ENCODE measurements around the gene ADCY9. TPM values are rescaled to one million over a fixed set of nuclear protein-coding genes. Genes with fewer than 3 reads are reported as not detected.

ADCY9 gene
- total RNA-seq, 1 experiment from 2014 or later, result 10.5 TPM

- H3K36me3 ChIP-seq (ENCODE audit: low read depth), result no peaks in the 10 kb centered on the region
- H3K79me2 ChIP-seq (ENCODE audit: low read depth), result no peaks in the 10 kb centered on the region
- no peaks in the 10 kb centered on the region for H3K9me2 ChIP-seq (ENCODE audit: insufficient read depth)
- TF ChIP-seq EZH2 (IDR thresholded peaks at IDR 0.05; ENCODE audit: low read depth), result no peak
- no peak for TF ChIP-seq CTCF (conservative IDR thresholded peaks at IDR 0.05)
- DNase-seq, result no peak
- no peak overlapping the region for H3K4me2 ChIP-seq
- no peaks in the 10 kb centered on the region for H3F3A ChIP-seq (ENCODE audit: insufficient read depth, low read depth)
- ChIA-PET CTCF (no interaction called here), POLR2A (ENCODE audit: unreplicated experiment) (no interaction called here)
- H2AFZ ChIP-seq, result no peak overlapping the region
- H3K4me3 ChIP-seq, result no peak overlapping the region
- H3K9me3 ChIP-seq (ENCODE audit: insufficient read depth, low read depth), result no peaks in the 10 kb centered on the region
- intact Hi-C loops (cut with micrococcal nuclease; ENCODE audit: unreplicated experiment), result no loop called here
- H3K4me1 ChIP-seq (replicated peaks; ENCODE audit: insufficient read depth), result no peaks in the 10 kb centered on the region
- no peaks in the 10 kb centered on the region for H4K20me1 ChIP-seq (ENCODE audit: insufficient read depth)
- H3K27me3 ChIP-seq (ENCODE audit: insufficient read depth, low read depth), result no peaks in the 10 kb centered on the region
- no peak overlapping the region for H3K27ac ChIP-seq
- BruUV-seq (replicated peaks), result no TSS peak
Observed at GRCh38 chr16:4005731-4006130, 110.5 kb downstream of the ADCY9 start.

- POLR2A ChIA-PET (ENCODE audit: unreplicated experiment), result interaction anchor here (0.6 kb wide), 1 partner anchor 114 kb away, joined by 5 read pairs; no protein-coding TSS in a partner anchor
- CTCF ChIA-PET, result no interaction called here
- no peaks in the 10 kb centered on the region for H3F3A ChIP-seq (ENCODE audit: insufficient read depth, low read depth)
- H3K4me1 ChIP-seq (replicated peaks; ENCODE audit: insufficient read depth), result no peaks in the 10 kb centered on the region
- no peak overlapping the region for H3K4me3 ChIP-seq
- no peaks in the 10 kb centered on the region for H3K9me3 ChIP-seq (ENCODE audit: insufficient read depth, low read depth)
- no peaks in the 10 kb centered on the region for H3K79me2 ChIP-seq (ENCODE audit: low read depth)
- H2AFZ ChIP-seq, result no peak overlapping the region
- H3K27ac ChIP-seq, result no peak overlapping the region
- DNase-seq, result no peak
- intact Hi-C loops (cut with micrococcal nuclease; ENCODE audit: unreplicated experiment), result no loop called here
- H3K36me3 ChIP-seq (ENCODE audit: low read depth), result no peaks in the 10 kb centered on the region
- no peaks in the 10 kb centered on the region for H3K9me2 ChIP-seq (ENCODE audit: insufficient read depth)
- TF ChIP-seq EZH2 (IDR thresholded peaks at IDR 0.05; ENCODE audit: low read depth) (no peak), CTCF (conservative IDR thresholded peaks at IDR 0.05) (no peak)
- no TSS peak for BruUV-seq (replicated peaks)
- no peaks in the 10 kb centered on the region for H3K27me3 ChIP-seq (ENCODE audit: insufficient read depth, low read depth)
- H3K4me2 ChIP-seq, result no peak overlapping the region
- no peaks in the 10 kb centered on the region for H4K20me1 ChIP-seq (ENCODE audit: insufficient read depth)
Observed at GRCh38 chr16:4005281-4005680, 111.0 kb downstream of the ADCY9 start.

GRCh38 chr16:4004206-4004605, 112.0 kb downstream of the ADCY9 start:
- no peak overlapping the region for H3K27ac ChIP-seq
- intact Hi-C loops (cut with micrococcal nuclease; ENCODE audit: unreplicated experiment), result no loop called here
- H3K36me3 ChIP-seq (ENCODE audit: low read depth), result no peaks in the 10 kb centered on the region
- no peak overlapping the region for H3K4me2 ChIP-seq
- H3K9me3 ChIP-seq (ENCODE audit: insufficient read depth, low read depth), result no peaks in the 10 kb centered on the region
- no peak overlapping the region for H2AFZ ChIP-seq
- POLR2A ChIA-PET (ENCODE audit: unreplicated experiment), result no interaction called here
- BruUV-seq (replicated peaks), result no TSS peak
- DNase-seq, result no peak
- CTCF ChIA-PET, result interaction anchor here (0.5 to 0.6 kb wide), 2 partner anchors 195 to 310 kb away, joined by 5 to 6 read pairs; no protein-coding TSS in a partner anchor
- H3F3A ChIP-seq (ENCODE audit: insufficient read depth, low read depth), result no peaks in the 10 kb centered on the region
- no peaks in the 10 kb centered on the region for H3K9me2 ChIP-seq (ENCODE audit: insufficient read depth)
- no peaks in the 10 kb centered on the region for H3K4me1 ChIP-seq (replicated peaks; ENCODE audit: insufficient read depth)
- H4K20me1 ChIP-seq (ENCODE audit: insufficient read depth), result no peaks in the 10 kb centered on the region
- H3K27me3 ChIP-seq (ENCODE audit: insufficient read depth, low read depth), result no peaks in the 10 kb centered on the region
- TF ChIP-seq CTCF (conservative IDR thresholded peaks at IDR 0.05), result no peak
- no peak for TF ChIP-seq EZH2 (IDR thresholded peaks at IDR 0.05; ENCODE audit: low read depth)
- H3K4me3 ChIP-seq, result no peak overlapping the region
- no peaks in the 10 kb centered on the region for H3K79me2 ChIP-seq (ENCODE audit: low read depth)

Data from PC-9 (cell line).